K562 (cell line): ENCODE data around the gene IL1RAPL2. TPM values are rescaled to one million over a fixed set of nuclear protein-coding genes. Genes with fewer than 3 reads are reported as not detected.

Experiments
- ATAC-seq: fragments of 200-7000 bp; cut with Tn5 transposase; 3 replicates; pipeline ENCODE4 v1.9.1; 2020; ENCODE audit warnings: moderate library complexity
- BruUV-seq: library from RNA; stranded (reverse); fragments of 400-500 nt; replicated peaks from 2 replicates; lab custom pipeline; 2021; lab: Mats Ljungman, UMichigan
- CTCF ChIA-PET: fragments of 300-600 bp; formaldehyde crosslinking; extraction: SDS; loops from one replicate; lab custom pipeline; 2021; ENCODE audit warnings: low intra/inter-chr PET ratio; lab: Yijun Ruan, JAX
- POLR2A ChIA-PET: fragments of 300-600, 350-650 bp; sonication (Branson Sonifier 250); formaldehyde crosslinking; extraction: SDS; loops from one replicate; lab custom pipeline; 2021; ENCODE audit warnings: antibody characterized with exemption, inconsistent platforms; lab: Yijun Ruan, JAX
- DNase-seq, 4 experiments: peaks; one replicate each; pipeline versions ENCODE4 v3.0.0 to v3.0.0-alpha.2; 2011 to 2018; ENCODE audit warnings: low spot score in 3 of 4, mixed read lengths in 3 of 4; ENCODE audit errors: extremely low read depth in 1 of 4
- FAIRE-seq: peaks from 2 replicates; lab custom pipeline; 2011; peaks lifted over from hg19 to GRCh38; lab: Jason Lieb, UNC
- H2AFZ ChIP-seq: 2 replicates; pipeline ENCODE4 v1.6.0; 2011; ENCODE audit warnings: low read depth, low read length, control low read depth, inconsistent platforms
- H3K27ac ChIP-seq: fragments of 200-600 bp; 3 replicates; pipeline ENCODE4 v1.8.0; 2011; ENCODE audit warnings: low read depth, mild to moderate bottlenecking, control low read depth, inconsistent platforms, low read length, moderate library complexity, mixed read lengths; ENCODE audit errors: extremely low read depth
- H3K27me3 ChIP-seq, 2 experiments: fragments of 300-600 bp in 1 of 2; 2 replicates in 1 of 2; 3 replicates in 1 of 2; pipeline versions ENCODE4 v1.6.0 to v1.8.0; 2011; ENCODE audit warnings: inconsistent platforms in 2 of 2, low read length in 2 of 2, mild to moderate bottlenecking in 1 of 2, mixed read lengths in 1 of 2, moderate library complexity in 1 of 2; ENCODE audit not compliant: control insufficient read depth in 2 of 2, insufficient read depth in 2 of 2
- H3K36me3 ChIP-seq: fragments of 300-600 bp; 3 replicates; pipeline ENCODE4 v1.8.0; 2011; ENCODE audit warnings: mild to moderate bottlenecking, low read length, inconsistent platforms; ENCODE audit not compliant: control insufficient read depth, insufficient read depth
- H3K4me1 ChIP-seq, 2 experiments: fragments of 200-600 bp in 1 of 2; replicated peaks in 1 of 2; 2 replicates in 1 of 2; 3 replicates in 1 of 2; pipeline versions ENCODE4 v1.5.1 to v1.8.0; 2011; ENCODE audit warnings: inconsistent platforms in 2 of 2, low read length in 2 of 2, mild to moderate bottlenecking in 1 of 2, mixed read lengths in 1 of 2, moderate library complexity in 1 of 2; ENCODE audit not compliant: control insufficient read depth in 2 of 2, insufficient read depth in 2 of 2
- H3K4me2 ChIP-seq: 2 replicates; pipeline ENCODE4 v1.6.1; 2011; ENCODE audit warnings: low read length, control low read depth, inconsistent platforms, mixed read lengths; ENCODE audit not compliant: insufficient read depth
- H3K4me3 ChIP-seq: fragments of 200-600 bp; sonication (generic), shearing (Covaris generic); 2 replicates; pipeline ENCODE4 v1.5.1; 2016; ENCODE audit warnings: control low read depth, inconsistent platforms
- H3K79me2 ChIP-seq: fragments of 200-600 bp; 3 replicates; pipeline ENCODE4 v1.8.0; 2011; ENCODE audit warnings: low read length, inconsistent platforms; ENCODE audit not compliant: control insufficient read depth, insufficient read depth
- H3K9ac ChIP-seq, 2 experiments: 2 replicates each; pipeline versions ENCODE4 v1.6.0 to v1.6.1; 2011; ENCODE audit warnings: low read depth in 2 of 2, low read length in 2 of 2, control low read depth in 1 of 2, inconsistent platforms in 1 of 2, mild to moderate bottlenecking in 1 of 2, mixed read lengths in 1 of 2; ENCODE audit not compliant: insufficient read depth in 1 of 2
- H3K9me1 ChIP-seq: one replicate; pipeline ENCODE4 v1.6.0; 2011; ENCODE audit warnings: inconsistent platforms, mild to moderate bottlenecking, low read length, moderate library complexity; ENCODE audit not compliant: control insufficient read depth, insufficient read depth
- H3K9me3 ChIP-seq: replicated peaks from 2 replicates; pipeline ENCODE4 v1.5.1; 2011; ENCODE audit warnings: low read depth, low read length, inconsistent platforms; ENCODE audit not compliant: control insufficient read depth, insufficient read depth
- H4K20me1 ChIP-seq: replicated peaks from 2 replicates; pipeline ENCODE4 v1.6.1; 2011; ENCODE audit warnings: low read length, inconsistent platforms, mixed read lengths; ENCODE audit not compliant: control insufficient read depth, insufficient read depth
- CCAR2 ChIP-seq: fragments of 200-400 bp; formaldehyde crosslinking; IDR thresholded peaks from 2 replicates; pipeline ENCODE4 v1.6.1; 2017; ENCODE audit warnings: mild to moderate bottlenecking, low read depth, low read length
- HDAC6 ChIP-seq: IDR thresholded peaks from 2 replicates; pipeline ENCODE4 v1.6.1; 2012; ENCODE audit warnings: low read depth, mild to moderate bottlenecking, control low read depth, inconsistent platforms, low read length, moderate library complexity
- ILK ChIP-seq: fragments of 450-650 bp; IDR thresholded peaks from 2 replicates; pipeline ENCODE4 v1.6.1; 2016; ENCODE audit warnings: missing genetic modification characterization, low read depth, mild to moderate bottlenecking, missing compliant biosample characterization, moderate library complexity, borderline replicate concordance
- MYBL2 ChIP-seq, 2 experiments: fragments of 450-650 bp in 1 of 2; sonication (generic) in 1 of 2; formaldehyde crosslinking in 1 of 2; IDR thresholded peaks; 2 replicates each; pipeline versions ENCODE4 v1.6.1 to v1.8.1; 2017 to 2022; ENCODE audit warnings: borderline replicate concordance in 1 of 2, inconsistent platforms in 1 of 2, low read depth in 1 of 2, mild to moderate bottlenecking in 1 of 2, missing genetic modification reagents in 1 of 2, moderate library complexity in 1 of 2
- MYNN ChIP-seq, 2 experiments: sonication (generic); formaldehyde crosslinking in 1 of 2; IDR thresholded peaks; 2 replicates each; pipeline versions ENCODE4 v1.5.0 to v1.6.1; 2016 to 2020; ENCODE audit warnings: antibody characterized with exemption in 1 of 2, missing genetic modification reagents in 1 of 2
- PRMT5 ChIP-seq: sonication (generic); formaldehyde crosslinking; IDR thresholded peaks from 2 replicates; pipeline ENCODE4 v1.5.0; 2020; ENCODE audit warnings: missing genetic modification reagents
- RBM34 ChIP-seq: fragments of 200-400 bp; formaldehyde crosslinking; IDR thresholded peaks from 2 replicates; pipeline ENCODE4 v1.6.1; 2018; ENCODE audit warnings: low read length, borderline replicate concordance; ENCODE audit not compliant: insufficient read depth
- ZFPM2 ChIP-seq: fragments of 250-450 bp; sonication (Bioruptor Pico); IDR thresholded peaks from 2 replicates; pipeline ENCODE4 v1.5.1; 2022; ENCODE audit warnings: mild to moderate bottlenecking
- ZNF586 ChIP-seq: fragments of 450-650 bp; formaldehyde crosslinking; conservative IDR thresholded peaks from 2 replicates; pipeline ENCODE4 v1.4.0; 2020; ENCODE audit warnings: mild to moderate bottlenecking, moderate library complexity
- ZNF766 ChIP-seq: fragments of 200-800 bp; sonication (Bioruptor generic); conservative IDR thresholded peaks from 2 replicates; pipeline ENCODE4 v1.6.1; 2016; ENCODE audit warnings: missing genetic modification characterization, missing compliant biosample characterization
- WGBS: fragments of 100-300 bp; shearing (Covaris generic); methylation state at CpG from one replicate; pipeline ENCODE4 v1.1.6; 2016; ENCODE audit warnings: low coverage, mixed read lengths; ENCODE audit not compliant: insufficient coverage; ENCODE audit errors: missing lambda C conversion rate; 5-methylcytosine and 5-hydroxymethylcytosine counted together
- in situ Hi-C: fragments of 300-500 bp; cut with MboI; formaldehyde crosslinking; loops from 4 replicates; pipeline ENCODE4 v1.15.0; 2018; ENCODE audit warnings: inconsistent platforms, mixed read lengths
- intact Hi-C: fragments of 100-400 bp; cut with micrococcal nuclease; formaldehyde crosslinking; loops from 2 replicates; pipeline ENCODE4 v1.14.2; 2022
- polyA plus RNA-seq, 8 experiments: library from polyadenylated mRNA; depleted of rRNA in 4 of 8; stranded (reverse) in 5 of 8; unstranded in 3 of 8; fragments of >200 nt; fragmentation: Nextera tagmentation in 2 of 8; fragmentation: Illumina TruSeq in 1 of 8; extraction: Ambion mirVana in 2 of 8; extraction: Trizol in 1 of 8; gene quantifications; 2 replicates each; pipeline versions ENCODE4 v1.2.1 to v1.2.3, GENCODE V29; 2011 to 2014; ENCODE audit warnings: inconsistent platforms in 1 of 8, missing spikeins in 1 of 8
- total RNA-seq, 7 experiments: library from RNA; depleted of rRNA in 6 of 7; stranded (reverse); fragments of >200 nt in 6 of 7; fragmentation: Illumina TruSeq in 2 of 7; extraction: Trizol in 2 of 7; gene quantifications; 2 replicates each; pipeline versions ENCODE4 v1.2.1 to v1.2.3, GENCODE V29; 2011 to 2021; ENCODE audit warnings: low replicate concordance in 1 of 7
- TF ChIP-seq, protein P1 (sequence below): sonication (generic); formaldehyde crosslinking; IDR thresholded peaks from 2 replicates; pipeline ENCODE4 v1.8.0; 2022; ENCODE audit warnings: mild to moderate bottlenecking, missing genetic modification reagents
- TF ChIP-seq, protein P2 (sequence below): fragments of 250-450 bp; sonication (Bioruptor Pico); IDR thresholded peaks from 2 replicates; pipeline ENCODE4 v1.8.0; 2021; ENCODE audit warnings: mild to moderate bottlenecking, moderate library complexity

The IL1RAPL2 gene
- total and polyA plus RNA-seq, 9 of the 15 experiments (the other 6 are each of a cell fraction or from before 2014, with no cell fraction given), result not detected

DNA sequence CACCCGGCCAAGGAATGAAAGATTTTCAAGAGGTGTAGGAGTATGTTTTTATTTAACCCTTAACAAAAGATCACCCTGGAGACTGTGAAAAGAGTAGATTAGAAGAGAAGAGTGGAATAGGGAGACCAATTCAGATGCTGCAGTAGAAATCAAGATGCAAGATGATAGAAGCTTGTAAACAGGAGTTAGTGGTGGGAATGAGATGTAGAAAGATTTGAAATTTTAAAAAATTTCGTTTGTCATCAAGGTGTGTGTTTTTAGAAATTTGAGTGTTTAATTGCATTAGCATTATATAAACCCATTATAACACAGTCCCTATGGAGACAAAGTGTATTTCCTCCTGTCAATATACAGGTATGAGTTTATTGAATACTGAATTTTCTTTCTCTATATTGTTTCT, 42.1 kb upstream of the IL1RAPL2 start:
- ChIA-PET CTCF (no interaction called here), POLR2A (no interaction called here)
- in situ Hi-C loops (no loop called here), intact Hi-C loops (no loop called here)
- Histone ChIP-seq H3K9ac (no peak overlapping the region), H2AFZ (no peak overlapping the region), H3K4me1 (no peaks in the 10 kb centered on the region), H3K79me2 (no peaks in the 10 kb centered on the region), H3K27me3 (no peaks in the 10 kb centered on the region), H3K36me3 (no peaks in the 10 kb centered on the region), H3K4me2 (no peak overlapping the region), H4K20me1 (no peaks in the 10 kb centered on the region), H3K9me3 (no peaks in the 10 kb centered on the region), H3K27ac (no peak overlapping the region), H3K9me1 (no peaks in the 10 kb centered on the region), H3K4me3 (no peak overlapping the region)
- WGBS, result 6% methylated on average over 1 of the region's 2 CpGs
- TF ChIP-seq RBM34 (no peak), PRMT5 (CRISPR knock-in tag) (no peak), MYNN (IDR thresholded peaks at IDR 0.05) (no peak), MYNN (CRISPR knock-in tag; IDR thresholded peaks at IDR 0.05) (no peak), ZNF766 (CRISPR knock-in tag) (no peak), MYBL2 (IDR thresholded peaks at IDR 0.05; ENCODE audit: low read depth) (no peak), MYBL2 (CRISPR knock-in tag; IDR thresholded peaks at IDR 0.05; ENCODE audit: borderline replicate concordance) (no peak), ILK (tag) (no peak), ZFPM2 (CRISPR knock-in tag) (no peak), CCAR2 (no peak), HDAC6 (no peak), ZNF586 (CRISPR knock-in tag) (no peak)
- TF ChIP-seq, protein P1, sequence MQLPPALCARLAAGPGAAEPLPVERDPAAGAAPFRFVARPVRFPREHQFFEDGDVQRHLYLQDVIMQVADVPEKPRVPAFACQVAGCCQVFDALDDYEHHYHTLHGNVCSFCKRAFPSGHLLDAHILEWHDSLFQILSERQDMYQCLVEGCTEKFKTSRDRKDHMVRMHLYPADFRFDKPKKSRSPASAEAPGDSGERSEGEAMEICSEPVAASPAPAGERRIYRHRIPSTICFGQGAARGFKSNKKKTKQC (CRISPR knock-in tag), result no peak
- TF ChIP-seq, protein P2, sequence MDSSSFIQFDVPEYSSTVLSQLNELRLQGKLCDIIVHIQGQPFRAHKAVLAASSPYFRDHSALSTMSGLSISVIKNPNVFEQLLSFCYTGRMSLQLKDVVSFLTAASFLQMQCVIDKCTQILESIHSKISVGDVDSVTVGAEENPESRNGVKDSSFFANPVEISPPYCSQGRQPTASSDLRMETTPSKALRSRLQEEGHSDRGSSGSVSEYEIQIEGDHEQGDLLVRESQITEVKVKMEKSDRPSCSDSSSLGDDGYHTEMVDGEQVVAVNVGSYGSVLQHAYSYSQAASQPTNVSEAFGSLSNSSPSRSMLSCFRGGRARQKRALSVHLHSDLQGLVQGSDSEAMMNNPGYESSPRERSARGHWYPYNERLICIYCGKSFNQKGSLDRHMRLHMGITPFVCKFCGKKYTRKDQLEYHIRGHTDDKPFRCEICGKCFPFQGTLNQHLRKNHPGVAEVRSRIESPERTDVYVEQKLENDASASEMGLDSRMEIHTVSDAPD, result no peak
- FAIRE-seq (no peak), ATAC-seq (no peak), DNase-seq (no peak)
- no TSS peak for BruUV-seq
